Omental fat pad (tissue), 4 donors: ENCODE data around the gene DRD4. TPM values are rescaled to one million over a fixed set of nuclear protein-coding genes. Genes with fewer than 3 reads are reported as not detected.

Source experiments
- ATAC-seq: fragments of 150-250 bp; one replicate; pipeline ENCODE4 v1.9.1; 2016; ENCODE audit warnings: mild to moderate bottlenecking, moderate library complexity; ENCODE audit not compliant: low FRiP score
- DNase-seq: peaks from one replicate; pipeline ENCODE4 v3.0.0-alpha.2; 2019; ENCODE audit warnings: low spot score
- CTCF ChIP-seq, 3 donors: fragments of 450-650 bp; IDR thresholded peaks; one replicate each; pipeline ENCODE4 v1.5.1; 2016 to 2017; ENCODE audit warnings: antibody characterized with exemption in 3 of 3, mild to moderate bottlenecking in 3 of 3, moderate library complexity in 2 of 3
- total RNA-seq, 4 donors: library from RNA; depleted of rRNA; stranded (reverse); fragments of >200 nt; gene quantifications; one replicate each; pipeline ENCODE4 v1.1.0, GENCODE V29; 2016

DRD4 gene
- total RNA-seq, 4 donors from 2014 or later = 0.50 TPM; not detected in 3

GRCh38 chr11:629237-629583, 7.9 kb upstream of the DRD4 start:
- no peak for TF ChIP-seq CTCF (IDR thresholded peaks at IDR 0.05)
- ATAC-seq = no peak

GRCh38 chr11:630871-631270, 6.2 kb upstream of the DRD4 start:
- no peak for TF ChIP-seq CTCF (IDR thresholded peaks at IDR 0.05)
- ATAC-seq (no peak), DNase-seq (no peak)

More at GRCh38 chr11:629237-629583, 7.9 kb upstream of the DRD4 start:
- DNase-seq = no peak

- no peak for TF ChIP-seq CTCF (IDR thresholded peaks at IDR 0.05)
- no peak for DNase-seq
- no peak for ATAC-seq
Observed at GRCh38 chr11:635945-636510, 1.0 kb upstream of the DRD4 start.

GRCh38 chr11:637333-637592, 194 bp downstream of the DRD4 start:
- no peak for DNase-seq
- no peak for ATAC-seq
- TF ChIP-seq CTCF (IDR thresholded peaks at IDR 0.05) = no peak

- ATAC-seq (no peak), DNase-seq (no peak)
- TF ChIP-seq CTCF (IDR thresholded peaks at IDR 0.05) = no peak
Observed at GRCh38 chr11:637593-638521, 788 bp downstream of the DRD4 start.

GRCh38 chr11:638631-639331, 1.7 kb downstream of the DRD4 start:
- ATAC-seq (no peak), DNase-seq (no peak)
- no peak for TF ChIP-seq CTCF (IDR thresholded peaks at IDR 0.05)
